AG09319 (cell line): ENCODE measurements around the gene MAP3K4.

Experiments
- DNase-seq: peaks from one replicate; pipeline ENCODE4 v3.0.0-alpha.2; 2010; ENCODE audit warnings: low read depth; ENCODE audit errors: extremely low read depth
- CTCF ChIP-seq: IDR thresholded peaks from 2 replicates; pipeline ENCODE4 v1.5.1; 2011; ENCODE audit warnings: low read depth, mild to moderate bottlenecking, inconsistent platforms, low read length, moderate library complexity

MAP3K4 gene

GRCh38 chr6:161105408-161105807 lies 113.8 kb downstream of the MAP3K4 start:
- DNase-seq, result no peak
- no peak for TF ChIP-seq CTCF

GRCh38 chr6:161107779-161108730 lies 116.5 kb downstream of the MAP3K4 start:
- no peak for TF ChIP-seq CTCF
- no peak for DNase-seq

GRCh38 chr6:161108916-161109315 lies 117.3 kb downstream of the MAP3K4 start:
- no peak for DNase-seq
- TF ChIP-seq CTCF, result no peak

GRCh38 chr6:161109366-161109765 lies 117.8 kb downstream of the MAP3K4 start:
- TF ChIP-seq CTCF, result no peak

GRCh38 chr6:161110028-161110779 lies 118.6 kb downstream of the MAP3K4 start:
- TF ChIP-seq CTCF, result no peak
- DNase-seq, result no peak

More at GRCh38 chr6:161109366-161109765, 117.8 kb downstream of the MAP3K4 start:
- DNase-seq, result no peak

GRCh38 chr6:161111261-161111660 lies 119.7 kb downstream of the MAP3K4 start:
- no peak for TF ChIP-seq CTCF
- no peak for DNase-seq

- no peak for TF ChIP-seq CTCF
- no peak for DNase-seq
Measured at GRCh38 chr6:161115468-161115867, 123.9 kb downstream of the MAP3K4 start.
